Cardiac septum (tissue), 1 donor: Measurements from ENCODE around the gene BMAL1. TPM values are rescaled to one million over a fixed set of nuclear protein-coding genes. Genes with fewer than 3 reads are reported as not detected.

Experiments
- DNase-seq: peaks from one replicate; pipeline ENCODE4 v3.0.0-alpha.2; 2020; ENCODE audit warnings: low spot score
- intact Hi-C: fragments of 100-400 bp; cut with DNase I; formaldehyde crosslinking; loops from one replicate; pipeline ENCODE4 v1.14.0; 2022
- total RNA-seq: library from RNA; stranded (reverse); fragmentation: NEBNext Ultra II Directional; extraction: Animal tissue kit (Norgen Biotek cat#: 25700); gene quantifications from one replicate; pipeline ENCODE4 v1.2.1, GENCODE V29; 2021
- donor health status: DM: no; HTN: no; CAD: no.

BMAL1 gene
- total RNA-seq, 1 donor from 2014 or later, result 11.6 TPM

DNA sequence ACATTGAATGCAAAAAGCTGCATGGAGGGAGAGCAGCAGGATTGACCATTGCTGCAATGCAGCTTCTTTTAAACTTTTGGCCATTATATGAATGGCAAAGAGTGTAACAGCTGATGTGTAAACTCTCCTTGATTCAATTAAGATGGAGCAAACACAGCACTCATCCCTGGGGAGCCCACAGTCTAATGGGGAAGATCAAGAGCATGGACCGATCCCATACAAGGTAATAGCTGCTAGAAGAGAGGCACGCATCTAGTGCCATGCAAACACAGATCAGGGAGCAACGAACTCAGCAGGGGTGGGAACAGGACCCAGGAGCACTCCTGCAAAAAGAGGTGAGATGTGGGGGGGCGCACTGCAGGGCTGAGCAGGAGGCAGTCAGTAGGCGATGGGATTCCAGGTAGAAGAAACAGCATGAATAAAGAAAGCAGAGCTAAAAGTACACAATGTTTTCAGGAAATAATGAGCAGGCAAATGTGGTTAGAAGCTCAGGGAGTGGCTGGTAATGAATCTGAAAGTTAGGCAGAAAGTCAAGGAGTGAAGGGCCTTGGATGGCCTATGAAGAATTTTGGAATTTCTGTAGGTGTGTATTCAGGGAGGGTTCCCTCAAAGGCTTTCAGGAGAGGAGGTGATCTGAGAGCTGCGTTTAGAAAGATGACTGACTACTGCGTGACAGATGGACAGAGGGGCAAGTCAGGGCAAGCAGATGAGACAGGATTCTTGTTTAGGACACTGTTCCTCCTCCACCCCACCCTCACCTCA lies 17.2 kb upstream of the BMAL1 start:
- no peak for DNase-seq
- intact Hi-C loops, result loop anchor here (5.0 kb wide), 1 partner anchor 53 kb away; no protein-coding TSS in a partner anchor

DNA sequence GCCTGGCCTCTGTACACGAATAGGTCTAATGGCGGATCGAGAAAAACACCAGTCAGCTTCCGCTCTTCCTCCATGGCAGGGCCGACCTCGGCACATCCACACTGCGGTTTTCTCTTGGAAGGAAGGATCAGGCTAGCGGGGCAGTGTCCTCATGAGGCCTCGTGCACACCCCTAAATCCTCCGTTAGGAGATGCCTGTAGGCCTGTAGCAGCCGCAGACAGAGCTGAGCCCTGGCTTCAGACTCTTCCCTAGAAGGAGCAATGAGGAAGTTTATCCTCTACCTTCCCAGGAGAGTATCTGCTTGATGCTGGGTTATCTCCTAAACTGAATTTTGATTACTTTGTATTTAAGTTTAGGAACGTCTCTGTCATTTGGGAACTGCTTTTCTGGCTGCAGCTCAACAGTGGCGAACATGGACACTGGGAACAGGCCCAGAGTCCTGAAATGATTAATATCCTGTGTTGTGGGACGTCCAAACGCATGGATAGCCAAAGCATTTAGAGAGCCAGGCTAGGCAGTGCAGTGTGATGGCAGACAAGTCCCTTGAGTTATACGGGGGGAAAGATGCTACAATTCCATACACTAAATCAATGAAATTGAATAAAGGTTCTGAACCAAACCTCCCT lies 16.5 kb upstream of the BMAL1 start:
- intact Hi-C loops, result loop anchor here (5.0 kb wide), 1 partner anchor 54 kb away; no protein-coding TSS in a partner anchor
- DNase-seq, result no peak

DNA sequence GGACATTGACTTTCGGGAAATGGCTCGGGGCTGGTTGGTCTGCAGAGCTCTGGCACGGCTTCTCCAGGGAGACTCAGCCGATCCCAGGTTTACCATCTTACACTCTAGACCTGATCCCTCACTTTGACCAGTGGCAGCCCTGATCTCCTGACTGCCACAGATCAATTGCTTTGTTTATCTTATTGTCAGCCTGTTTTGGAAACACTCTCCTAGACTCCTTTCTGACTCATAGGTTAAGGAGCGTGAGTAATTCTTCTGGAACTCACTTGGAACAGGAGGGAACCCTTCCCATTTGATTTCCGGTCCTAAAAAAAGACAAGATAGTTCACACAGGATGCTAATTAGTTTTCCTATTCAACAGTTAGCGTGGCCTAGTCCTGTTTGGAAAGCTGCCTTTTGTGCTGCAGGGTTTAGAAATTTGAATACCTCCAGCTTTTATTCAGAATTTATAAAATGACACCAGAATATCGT lies 16.0 kb upstream of the BMAL1 start:
- no peak for DNase-seq
- intact Hi-C loops, result loop anchor here (5.0 kb wide), 1 partner anchor 54 kb away; no protein-coding TSS in a partner anchor

GRCh38 chr11:13262096-13262495 lies 15.5 kb upstream of the BMAL1 start:
- intact Hi-C loops, result loop anchor here (5.0 kb wide), 1 partner anchor 55 kb away; no protein-coding TSS in a partner anchor
- DNase-seq, result no peak

DNA sequence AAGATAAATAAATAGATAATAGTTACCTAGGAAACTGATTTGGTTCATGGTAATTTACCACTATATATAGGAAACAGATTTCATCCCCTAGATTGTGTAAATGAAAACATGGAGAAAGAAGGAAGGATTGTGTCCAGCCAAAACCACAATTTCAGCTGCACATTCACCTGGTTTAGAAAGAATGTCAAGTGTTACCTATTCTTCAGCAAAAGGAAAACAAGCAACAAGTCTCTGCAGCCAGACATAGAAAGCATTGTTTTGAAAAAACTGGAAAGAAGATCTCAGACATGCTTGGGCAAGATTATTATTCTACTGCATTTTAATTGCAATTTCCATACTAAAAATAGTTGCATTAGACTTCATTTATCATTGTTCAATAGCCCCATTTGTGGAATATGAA lies 8.8 kb upstream of the BMAL1 start:
- DNase-seq, result no peak
- intact Hi-C loops, result no loop called here

GRCh38 chr11:13269775-13270174 lies 7.8 kb upstream of the BMAL1 start:
- no peak for DNase-seq
- intact Hi-C loops, result no loop called here

- no peak for DNase-seq
- intact Hi-C loops, result no loop called here
These were observed 6.4 kb upstream of the BMAL1 start for GRCh38 chr11:13271060-13271693.

DNA sequence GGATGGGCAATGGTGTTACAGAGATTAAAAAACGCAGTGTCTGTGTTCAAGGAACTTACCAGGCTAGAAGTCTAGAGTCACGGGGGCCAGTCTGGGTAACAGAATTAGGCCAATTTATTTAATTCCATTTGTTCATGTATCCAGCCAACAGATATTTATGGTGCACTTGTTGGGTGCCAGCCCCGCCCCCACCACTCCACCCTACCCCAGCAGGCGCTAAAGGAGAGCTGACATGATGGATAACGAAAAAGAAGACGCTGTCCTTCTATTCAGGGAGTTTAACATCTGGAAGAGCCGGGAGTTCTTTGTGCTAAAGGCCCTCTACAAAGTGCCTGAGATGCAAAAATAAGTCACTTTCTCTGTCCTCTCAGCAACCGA lies 1.1 kb upstream of the BMAL1 start:
- DNase-seq, result no peak
- intact Hi-C loops, result loop anchor here (2.0 kb wide), 1 partner anchor 54 kb away; no protein-coding TSS in a partner anchor

GRCh38 chr11:13276832-13277767 lies 490 bp upstream of the BMAL1 start:
- DNase-seq, result peak; percentile 99
- intact Hi-C loops, result loop anchor here (2.0 kb wide), 1 partner anchor 54 kb away; no protein-coding TSS in a partner anchor

DNA sequence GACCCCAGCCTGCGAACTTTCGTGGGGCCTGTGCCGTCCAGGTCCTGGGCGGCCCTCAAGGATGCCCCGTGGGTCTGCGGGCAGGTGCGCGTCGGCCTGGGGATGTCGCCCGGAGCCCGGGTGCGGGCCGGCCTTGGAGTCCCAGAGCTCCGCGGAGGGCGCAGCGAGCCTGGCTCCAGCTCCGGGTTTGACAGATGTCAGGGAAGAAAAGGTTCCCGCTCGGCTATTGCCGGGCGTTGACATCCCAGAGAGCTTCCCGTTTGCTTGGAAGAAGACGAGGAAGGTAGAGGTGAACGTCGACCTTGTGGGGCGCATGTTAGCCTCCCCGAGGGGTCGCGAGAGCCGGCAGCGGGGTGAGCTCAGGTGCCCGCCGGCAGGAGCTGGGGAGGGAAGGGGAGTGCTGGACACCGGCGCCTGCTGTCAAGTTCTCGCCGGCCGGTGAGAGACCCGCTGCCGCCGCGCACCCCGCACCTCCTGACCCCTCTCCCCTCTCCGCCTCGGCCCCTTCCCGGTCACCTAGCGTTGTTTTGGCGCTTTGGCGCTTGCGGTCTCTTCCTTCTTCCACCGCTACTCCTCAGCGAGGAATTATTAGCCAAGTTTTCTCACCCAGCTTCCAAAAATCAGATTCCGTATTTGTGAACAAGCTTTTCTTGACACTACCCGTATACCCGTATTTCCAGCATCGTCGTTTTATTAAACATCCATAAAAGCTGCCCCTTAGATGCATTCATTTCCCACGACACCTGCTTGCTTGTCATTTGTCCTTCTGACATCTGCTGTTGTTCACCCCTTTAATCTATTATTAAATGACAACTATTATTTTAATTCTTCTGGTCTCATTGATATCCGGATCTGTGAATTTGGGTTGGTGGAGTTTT lies 1.3 kb downstream of the BMAL1 start:
- intact Hi-C loops, result no loop called here
- DNase-seq, result no peak

- intact Hi-C loops, result no loop called here
- DNase-seq, result no peak
These were observed 1.9 kb downstream of the BMAL1 start for GRCh38 chr11:13279487-13279834.

- DNase-seq, result no peak
- intact Hi-C loops, result no loop called here
These were observed 2.6 kb downstream of the BMAL1 start for GRCh38 chr11:13280092-13280722.

DNA sequence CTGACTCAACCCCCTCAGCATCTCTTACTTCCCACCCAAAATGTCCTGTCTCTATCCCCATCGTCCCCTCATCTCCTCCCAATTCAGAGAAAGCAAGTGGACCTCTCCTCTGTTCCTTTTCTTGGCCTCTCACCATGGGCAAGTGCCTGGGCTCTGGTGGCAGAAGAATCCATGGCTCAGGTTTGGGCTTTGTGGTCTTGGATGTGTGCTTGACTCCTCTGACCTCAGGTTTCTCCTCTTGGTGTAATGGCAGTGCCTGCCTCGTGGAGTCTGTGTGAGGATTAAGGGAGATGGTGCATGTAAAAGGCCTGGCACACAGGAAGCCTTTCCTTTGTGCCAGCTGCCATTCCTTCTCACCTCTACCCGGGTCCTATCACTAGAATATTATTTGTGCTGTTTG lies 3.2 kb downstream of the BMAL1 start:
- intact Hi-C loops, result no loop called here
- DNase-seq, result no peak

DNA sequence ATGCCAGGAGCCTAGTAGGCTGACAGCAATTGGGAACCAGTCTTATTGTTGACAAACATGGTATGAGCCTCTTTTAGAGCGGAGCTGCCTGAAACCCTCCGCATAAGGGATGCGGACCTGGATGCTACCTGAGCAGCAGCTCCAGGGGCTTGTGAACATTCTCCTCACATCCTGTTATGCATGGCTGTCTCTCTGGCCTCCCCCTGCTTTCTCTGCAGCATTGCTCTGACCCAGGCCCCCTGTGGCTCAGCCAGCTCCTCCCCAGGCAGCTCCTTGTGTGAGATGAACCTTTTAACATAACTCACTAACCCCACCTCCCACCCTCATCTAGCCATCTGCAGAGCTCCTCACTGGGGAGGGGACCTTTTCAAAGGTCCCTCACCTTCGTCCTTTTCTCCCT lies 6.0 kb downstream of the BMAL1 start:
- no peak for DNase-seq
- intact Hi-C loops, result no loop called here

DNA sequence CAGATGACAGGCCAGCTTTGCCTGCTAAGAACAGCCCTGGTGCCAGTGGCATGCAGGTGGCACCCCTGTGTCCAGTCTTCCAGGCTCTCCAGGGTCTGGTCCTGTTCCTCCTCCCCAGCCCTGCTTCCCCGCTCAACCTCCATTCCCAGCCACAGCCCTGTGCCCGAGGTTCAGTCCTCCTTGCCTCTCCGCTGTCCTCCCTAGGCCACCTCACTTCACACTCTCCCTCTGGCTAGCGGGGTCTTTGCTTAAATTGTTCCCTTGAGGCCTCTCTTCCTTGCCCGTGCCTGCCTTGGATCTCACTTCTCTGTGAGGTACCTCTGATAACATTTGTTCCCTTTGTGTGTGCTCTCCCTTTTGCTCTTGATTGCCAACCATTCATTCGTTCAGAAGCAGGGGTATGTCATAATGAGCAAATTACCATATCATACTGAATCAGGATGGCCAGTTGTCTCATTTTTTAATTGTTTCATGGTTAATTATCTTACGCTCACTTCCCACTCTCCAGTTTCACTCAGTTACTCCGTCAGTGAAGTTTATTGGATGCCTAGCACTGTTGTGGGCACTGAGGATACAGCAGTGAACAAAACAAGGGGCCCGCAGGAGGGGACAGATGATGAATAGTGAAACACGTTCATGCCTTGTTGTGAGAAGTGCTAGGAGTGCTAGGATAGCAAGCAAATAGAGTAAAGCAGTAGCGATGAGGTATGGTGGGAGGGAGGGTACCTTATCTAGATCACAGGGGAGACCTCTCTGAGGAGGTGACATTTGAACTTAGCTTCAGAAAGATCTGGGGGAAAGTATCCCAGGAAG lies 7.4 kb downstream of the BMAL1 start:
- DNase-seq, result no peak
- intact Hi-C loops, result no loop called here

- intact Hi-C loops, result no loop called here
- no peak for DNase-seq
These were observed 8.8 kb downstream of the BMAL1 start for GRCh38 chr11:13286279-13286821.

GRCh38 chr11:13287036-13287435 lies 9.4 kb downstream of the BMAL1 start:
- intact Hi-C loops, result no loop called here
- DNase-seq, result no peak
